ENCODE measurements around the gene CHST8.
"Not testable (repeated sequence)": the region's sequence is repeated elsewhere in the genome, so short reads cannot be mapped to it uniquely, and the experiment has no call there.

CHST8 gene

GRCh38 chr19:33616346-33616745, 5.4 kb upstream of the CHST8 start:
- TF ChIP-seq CTCF (IDR thresholded peaks at IDR 0.05; ENCODE audit: low read depth, low read length, missing control alignments): no peak

GRCh38 chr19:33616857-33617256, 4.9 kb upstream of the CHST8 start:
- no peak for TF ChIP-seq CTCF (IDR thresholded peaks at IDR 0.05; ENCODE audit: low read depth, low read length, missing control alignments)
- no peak for DNase-seq (ENCODE audit: low read depth)
- H3K4me3 ChIP-seq (ENCODE audit: low read depth, low read length): no peak overlapping the region

More at GRCh38 chr19:33616346-33616745, 5.4 kb upstream of the CHST8 start:
- no peak for DNase-seq (ENCODE audit: low read depth)
- H3K4me3 ChIP-seq (ENCODE audit: low read depth, low read length): no peak overlapping the region

- H3K4me3 ChIP-seq (ENCODE audit: low read depth, low read length); DNase-seq (ENCODE audit: low read depth): not testable (repeated sequence)
Measured at GRCh38 chr19:33618363-33618762, 3.4 kb upstream of the CHST8 start.

- no peak for TF ChIP-seq CTCF (IDR thresholded peaks at IDR 0.05; ENCODE audit: low read depth, low read length, missing control alignments)
- no peak overlapping the region for H3K4me3 ChIP-seq (ENCODE audit: low read depth, low read length)
- no peak for DNase-seq (ENCODE audit: low read depth)
Measured at GRCh38 chr19:33618884-33619283, 2.9 kb upstream of the CHST8 start.

GRCh38 chr19:33620611-33621010, 1.1 kb upstream of the CHST8 start:
- no peak for TF ChIP-seq CTCF (IDR thresholded peaks at IDR 0.05; ENCODE audit: low read depth, low read length, missing control alignments)
- no peak for DNase-seq (ENCODE audit: low read depth)
- H3K4me3 ChIP-seq (ENCODE audit: low read depth, low read length): no peak overlapping the region

GRCh38 chr19:33621065-33621785, 528 bp upstream of the CHST8 start:
- no peak for DNase-seq (ENCODE audit: low read depth)
- TF ChIP-seq CTCF (IDR thresholded peaks at IDR 0.05; ENCODE audit: low read depth, low read length, missing control alignments): no peak
- no peak overlapping the region for H3K4me3 ChIP-seq (ENCODE audit: low read depth, low read length)

- TF ChIP-seq CTCF (IDR thresholded peaks at IDR 0.05; ENCODE audit: low read depth, low read length, missing control alignments): no peak
- H3K4me3 ChIP-seq (ENCODE audit: low read depth, low read length): no peak overlapping the region
- no peak for DNase-seq (ENCODE audit: low read depth)
Measured at GRCh38 chr19:33622505-33622808, 704 bp downstream of the CHST8 start.
